Adipose tissue (tissue), 3 donors: ENCODE results near the gene SOS1. TPM values are rescaled to one million over a fixed set of nuclear protein-coding genes. Genes with fewer than 3 reads are reported as not detected.

ENCODE experiments used
- H3K27ac ChIP-seq: one replicate; pipeline ENCODE4 v1.5.1; 2013; ENCODE audit warnings: low read depth, low read length
- WGBS, 3 donors: extraction: QIAGEN DNeasy Blood & Tissue Kit; methylation state at CpG; one replicate each; pipeline ENCODE4 v1.1.7; 2013; 5-methylcytosine and 5-hydroxymethylcytosine counted together
- polyA plus RNA-seq, 3 donors: library from polyadenylated mRNA; stranded (reverse); fragments of 200-250 nt; gene quantifications; one replicate each; pipeline ENCODE4 v1.2.3, GENCODE V29; 2013
- donor health status: healthy with polysubstance abuse.
- donor health status: Bipolar disorder and iron deficiency.
- donor health status: healthy.

The SOS1 gene
- polyA plus RNA-seq, 3 donors = 3.9 to 22.9 (median 9.2) TPM

- H3K27ac ChIP-seq = no peak overlapping the region
- WGBS, 3 donors = 7 to 9% (median 8%) methylated on average over 6 of the region's 6 CpGs
Measured at GRCh38 chr2:39118786-39119499, 1.9 kb downstream of the SOS1 start.

DNA sequence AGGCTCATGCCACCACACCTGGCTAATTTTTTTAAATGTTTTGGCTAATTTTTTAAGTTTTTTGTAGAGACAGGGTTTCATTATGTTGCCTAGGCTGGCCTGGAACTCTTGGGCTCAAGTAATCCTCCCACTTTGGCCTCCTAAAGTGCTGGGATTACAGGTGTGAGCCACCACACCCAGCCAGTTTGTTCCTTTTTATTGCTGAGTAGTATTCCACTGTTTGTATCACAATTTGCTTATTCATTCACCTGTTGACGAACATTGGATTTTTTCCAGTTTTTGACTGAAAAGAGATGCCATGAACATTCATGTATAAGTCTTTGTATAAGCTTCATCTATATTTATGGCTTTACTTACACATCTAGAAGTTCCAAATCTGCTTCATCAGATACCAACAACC, 5.3 kb downstream of the SOS1 start:
- WGBS, 3 donors = 80 to 100% (median 93%) methylated on average over 1 of the region's 1 CpG

GRCh38 chr2:39114771-39115170, 6.1 kb downstream of the SOS1 start:
- H3K27ac ChIP-seq = no peak overlapping the region
- 88 to 96% (median 92%) methylated on average over 3 of the region's 3 CpGs for WGBS, 3 donors

More for the DNA sequence above, 5.3 kb downstream of the SOS1 start:
- no peak overlapping the region for H3K27ac ChIP-seq

DNA sequence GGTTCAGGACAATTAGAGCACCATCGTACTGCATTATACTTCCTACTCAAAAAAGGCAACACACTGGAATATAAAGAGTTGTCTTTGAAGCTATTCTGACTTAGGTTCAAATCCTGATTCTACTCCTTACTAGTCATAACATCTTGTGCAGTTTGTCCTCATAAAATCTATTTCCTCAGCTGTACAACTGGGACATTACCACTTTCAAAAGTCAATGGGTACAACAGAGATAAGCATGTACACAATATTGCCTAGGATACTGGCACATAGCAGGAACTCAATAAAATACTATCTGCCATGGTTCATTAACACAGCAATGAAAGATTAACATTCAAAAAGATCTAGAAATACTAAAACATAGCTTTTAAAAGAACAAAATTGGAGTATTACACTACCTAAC, 11.3 kb downstream of the SOS1 start:
- WGBS, 3 donors = 55 to 94% (median 88%) methylated on average over 1 of the region's 1 CpG

DNA sequence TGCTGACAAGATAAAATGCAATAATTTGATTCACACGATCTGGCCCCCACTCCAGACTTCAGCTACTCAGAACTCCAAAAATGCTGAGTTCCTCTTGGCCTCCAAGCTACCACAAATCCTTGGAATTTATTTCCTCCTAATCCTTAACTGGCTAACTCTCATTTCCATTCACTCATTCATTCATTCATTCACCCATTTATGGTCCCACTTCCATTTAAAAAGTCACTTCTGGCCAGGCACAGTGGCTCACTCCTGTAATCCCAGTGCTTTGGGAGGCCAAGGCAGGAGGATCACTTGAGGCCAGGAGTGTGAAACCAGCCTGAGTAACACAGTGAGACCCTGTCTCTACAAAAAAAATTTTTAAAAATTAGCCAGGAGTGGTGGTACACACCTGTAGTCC, 12.5 kb downstream of the SOS1 start:
- H3K27ac ChIP-seq = no peak overlapping the region
- 62 to 63% (median 63%) methylated on average over 1 of the region's 1 CpG for WGBS, 3 donors

More for the DNA sequence above, 11.3 kb downstream of the SOS1 start:
- H3K27ac ChIP-seq = no peak overlapping the region

DNA sequence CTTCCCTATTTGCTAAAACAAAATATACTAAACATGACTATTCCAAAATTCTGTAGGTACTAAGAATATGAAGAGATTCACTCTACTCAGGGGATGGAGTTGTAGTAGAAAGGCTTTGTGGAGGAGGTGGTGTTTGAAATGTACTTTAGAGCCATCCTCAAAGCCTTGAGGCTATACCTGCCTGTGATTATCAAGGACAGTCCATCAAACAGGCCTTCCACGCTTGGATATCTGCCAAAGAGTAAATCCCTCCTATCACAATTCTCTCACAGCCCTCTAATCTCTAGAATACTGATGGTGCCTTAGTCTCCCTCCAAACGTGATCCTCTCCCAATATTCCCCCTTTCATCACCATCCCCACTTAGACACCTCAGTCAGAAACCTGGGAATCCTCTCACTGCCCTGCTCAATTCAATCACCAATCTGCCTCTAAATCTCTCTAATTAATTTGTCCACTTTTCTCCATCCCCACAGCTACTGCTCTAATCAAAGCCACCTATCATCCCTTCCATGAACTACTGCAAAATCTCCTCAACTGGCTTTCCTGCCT, 13.1 kb downstream of the SOS1 start:
- WGBS, 3 donors = 33 to 70% (median 65%) methylated on average over 2 of the region's 2 CpGs
- no peak overlapping the region for H3K27ac ChIP-seq

- 30 to 59% (median 42%) methylated on average over 4 of the region's 4 CpGs for WGBS, 3 donors
- no peak overlapping the region for H3K27ac ChIP-seq
Measured at GRCh38 chr2:39107156-39107555, 13.7 kb downstream of the SOS1 start.

GRCh38 chr2:39099870-39100728, 20.8 kb downstream of the SOS1 start:
- 93 to 96% (median 96%) methylated on average over 7 of the region's 7 CpGs for WGBS, 3 donors
- no peak overlapping the region for H3K27ac ChIP-seq

DNA sequence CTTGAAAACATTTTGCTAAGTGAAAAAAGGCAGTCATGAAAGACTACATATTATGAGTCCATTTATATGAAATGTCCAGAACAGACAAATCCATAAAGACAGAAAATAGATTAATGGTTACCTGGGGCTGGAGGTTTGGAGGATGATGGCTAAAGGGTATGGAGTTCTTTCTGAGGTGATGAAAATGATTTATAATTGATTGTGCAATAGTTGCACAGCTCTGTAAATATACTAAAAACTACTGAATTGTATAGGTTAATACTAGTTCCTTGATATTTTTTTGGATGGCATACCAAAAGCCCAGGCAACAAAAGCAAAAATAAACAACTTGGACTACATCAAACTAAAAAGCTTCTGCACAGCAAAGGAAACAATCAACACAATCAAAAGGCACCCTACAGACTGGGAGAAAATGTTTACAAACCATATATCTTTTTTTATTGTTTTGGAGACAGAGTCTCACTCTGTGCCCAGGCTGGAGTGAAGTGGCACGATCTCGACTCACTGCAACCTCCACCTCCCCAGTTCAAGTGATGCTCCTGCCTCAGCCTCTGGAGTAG, 21.5 kb downstream of the SOS1 start:
- H3K27ac ChIP-seq = no peak overlapping the region
- 93 to 99% (median 95%) methylated on average over 2 of the region's 2 CpGs for WGBS, 3 donors

GRCh38 chr2:39095624-39096023, 25.2 kb downstream of the SOS1 start:
- no peak overlapping the region for H3K27ac ChIP-seq
- 46 to 83% (median 65%) methylated on average over 1 of the region's 1 CpG for WGBS, 3 donors

DNA sequence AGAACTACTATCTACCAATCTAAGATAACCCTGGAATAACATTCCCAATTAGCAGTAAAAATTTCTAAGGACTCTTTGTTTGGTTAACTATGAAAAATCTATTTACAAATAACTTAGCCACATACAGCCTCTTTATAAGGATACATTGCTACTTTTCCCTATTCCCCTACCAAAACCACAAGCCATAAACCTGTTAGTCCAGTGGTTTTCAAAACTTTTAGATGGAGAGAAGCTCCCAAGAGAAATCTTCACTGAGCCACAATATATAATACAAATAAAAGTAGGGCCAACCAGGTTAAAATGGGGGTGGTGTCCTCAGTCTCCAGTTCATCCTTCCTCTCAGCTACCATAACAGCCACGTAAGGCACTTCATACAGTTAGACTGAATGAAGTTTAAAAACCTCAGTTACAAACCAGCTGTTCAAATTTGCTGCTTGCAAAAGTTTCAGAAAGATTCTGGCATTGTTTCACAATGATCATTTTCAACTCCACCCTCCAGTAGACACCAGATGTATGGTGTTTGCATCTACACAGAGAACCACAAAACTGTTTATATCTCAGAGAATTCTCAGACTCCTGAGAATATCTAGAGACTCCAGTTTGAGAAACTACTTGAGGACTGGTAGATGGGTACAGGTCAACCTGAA, 26.0 kb downstream of the SOS1 start:
- WGBS, 3 donors = 28 to 65% (median 34%) methylated on average over 1 of the region's 1 CpG
- H3K27ac ChIP-seq = no peak overlapping the region

DNA sequence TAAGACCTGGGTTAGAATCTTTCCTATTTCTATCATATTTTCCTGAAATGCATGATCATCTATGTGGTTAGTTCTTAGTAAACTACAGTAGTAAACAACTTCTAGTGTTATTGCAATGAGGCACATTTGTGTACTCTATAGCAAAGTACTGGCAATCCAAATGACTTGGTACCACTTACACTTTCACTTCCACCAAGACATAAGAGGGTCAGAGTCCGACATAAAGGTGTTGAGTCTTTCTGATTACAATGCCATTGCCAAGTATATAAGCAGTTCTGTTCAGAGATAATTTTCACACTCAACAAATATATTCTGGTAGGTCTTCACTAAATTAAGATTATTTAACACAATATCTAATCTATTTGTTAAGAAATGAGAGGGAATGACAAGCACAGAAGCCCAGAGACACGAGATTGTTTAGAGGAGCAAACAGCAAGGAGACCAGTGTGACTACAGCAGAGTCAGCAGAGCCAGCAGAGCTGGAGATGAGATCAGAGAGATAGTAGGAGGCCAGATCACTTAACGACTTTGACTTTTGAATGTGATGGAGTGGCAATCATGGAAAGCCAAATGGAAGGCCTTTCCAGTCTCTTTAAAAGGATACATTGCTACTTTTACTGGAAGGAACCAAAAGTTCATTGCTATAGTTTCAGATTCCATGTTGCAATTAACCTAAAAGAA, 27.5 kb downstream of the SOS1 start:
- WGBS, 3 donors = 51 to 72% (median 66%) methylated on average over 3 of the region's 3 CpGs
- no peak overlapping the region for H3K27ac ChIP-seq

DNA sequence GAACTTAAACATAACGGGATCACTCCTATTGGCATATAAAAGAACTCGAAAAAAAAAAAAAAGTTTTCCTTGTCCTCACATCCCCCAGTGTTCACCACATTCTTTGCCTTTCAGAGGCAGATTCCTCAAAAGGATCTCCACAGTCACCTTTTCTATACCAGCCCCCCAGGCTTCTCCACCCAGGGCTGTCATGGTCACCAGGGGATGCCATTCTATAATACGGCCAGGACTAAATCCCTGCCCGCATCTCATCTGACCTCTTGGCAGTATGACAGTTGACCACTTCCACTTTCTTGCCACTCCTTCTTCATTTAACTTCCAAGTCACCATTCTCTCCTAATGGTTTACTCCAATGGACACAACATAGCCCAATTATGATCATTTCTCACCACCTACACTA, 29.3 kb downstream of the SOS1 start:
- WGBS, 3 donors = 70 to 88% (median 87%) methylated on average over 4 of the region's 4 CpGs
- no peak overlapping the region for H3K27ac ChIP-seq

DNA sequence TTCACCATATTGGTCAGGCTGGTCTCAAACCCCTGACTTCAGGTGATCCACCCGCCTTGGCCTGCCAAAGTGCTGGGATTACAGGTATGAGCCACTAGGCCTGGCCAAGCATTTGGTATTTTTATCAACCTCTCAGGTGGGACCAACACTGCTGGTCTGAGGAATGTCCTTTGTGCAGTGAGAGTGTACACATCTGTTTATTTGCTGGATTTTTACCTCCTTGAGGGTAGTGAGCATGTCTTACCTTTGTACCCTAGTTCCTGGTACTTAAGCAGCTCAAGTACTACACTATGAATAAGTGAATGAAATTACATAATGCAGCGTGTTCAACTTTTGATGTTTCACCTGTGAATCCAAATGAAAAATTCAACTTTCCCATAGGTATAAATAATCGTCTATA, 29.8 kb downstream of the SOS1 start:
- H3K27ac ChIP-seq = no peak overlapping the region
- WGBS, 3 donors = 97 to 98% (median 97%) methylated on average over 3 of the region's 3 CpGs

DNA sequence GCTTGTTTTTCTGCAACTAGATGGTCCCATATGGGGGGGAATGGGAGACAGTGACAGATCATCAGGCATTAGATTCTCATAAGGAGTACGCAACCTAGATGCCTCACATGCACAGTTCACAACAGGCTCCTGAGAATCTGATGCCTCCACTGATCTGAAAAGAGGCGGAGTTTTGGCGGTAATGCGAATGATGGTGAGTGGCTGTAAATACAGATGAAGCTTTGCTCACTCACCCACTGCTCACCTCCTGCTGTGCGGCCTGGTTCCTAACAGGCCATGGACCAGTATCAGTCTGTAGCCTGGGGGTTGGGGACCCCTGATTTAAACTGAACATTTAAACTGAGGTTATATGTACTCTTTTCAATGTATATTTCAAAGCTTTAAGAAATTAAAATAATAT, 40.7 kb downstream of the SOS1 start:
- no peak overlapping the region for H3K27ac ChIP-seq
- WGBS, 3 donors = 98 to 100% (median 99%) methylated on average over 5 of the region's 5 CpGs

DNA sequence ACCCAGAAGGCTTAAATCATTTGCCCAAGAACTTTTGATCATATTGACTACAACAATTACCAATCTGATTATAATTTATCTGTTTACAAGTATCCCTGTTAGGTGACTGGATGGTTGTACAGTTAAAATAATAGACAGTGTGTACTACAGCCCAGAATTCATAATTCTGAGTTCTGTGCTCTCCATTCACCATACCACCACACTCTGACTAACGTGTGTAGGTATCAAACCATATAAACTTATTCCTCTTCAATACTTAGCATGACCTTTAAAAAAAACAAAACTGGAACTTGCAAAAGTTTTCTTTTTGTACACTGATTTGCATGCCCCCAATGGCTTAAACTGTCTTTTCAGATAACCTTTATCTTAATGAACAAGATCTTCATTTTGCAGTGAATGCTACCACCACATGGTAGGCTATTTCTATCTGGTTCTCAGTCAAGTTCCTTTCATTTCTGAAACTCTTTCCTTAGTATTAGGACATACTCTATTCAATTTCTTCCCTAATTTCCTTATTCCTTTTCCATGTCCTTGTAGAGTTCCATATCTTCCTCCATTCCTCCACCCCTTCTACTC, 50.9 kb downstream of the SOS1 start:
- 89 to 100% (median 94%) methylated on average over 1 of the region's 1 CpG for WGBS, 3 donors
- no peak overlapping the region for H3K27ac ChIP-seq

GRCh38 chr2:39069136-39069515, 51.7 kb downstream of the SOS1 start:
- 84 to 89% (median 85%) methylated on average over 3 of the region's 3 CpGs for WGBS, 3 donors

More at GRCh38 chr2:39069136-39069515, 51.7 kb downstream of the SOS1 start:
- no peak overlapping the region for H3K27ac ChIP-seq
